KOPT-K1 (cell line): ENCODE results near the gene KNOP1.
"Not testable (repeated sequence)": the region's sequence is repeated elsewhere in the genome, so short reads cannot be mapped to it uniquely, and the experiment has no call there.

Experiments
- H3K27ac ChIP-seq: fragments of 200-600 bp; sonication (generic); 2 replicates; pipeline ENCODE4 v1.5.1; 2016; ENCODE audit warnings: antibody characterized with exemption, mild to moderate bottlenecking, low read depth, low read length; ENCODE audit not compliant: poor library complexity, severe bottlenecking
- H3K36me3 ChIP-seq: fragments of 200-600 bp; sonication (generic); 2 replicates; pipeline ENCODE4 v1.5.1; 2017; ENCODE audit warnings: antibody characterized with exemption, mild to moderate bottlenecking, low read length, moderate library complexity; ENCODE audit not compliant: insufficient read depth
- H3K9me3 ChIP-seq: fragments of 200-600 bp; sonication (generic); 2 replicates; pipeline ENCODE4 v1.5.1; 2017; ENCODE audit warnings: antibody characterized with exemption, low read length, mild to moderate bottlenecking; ENCODE audit not compliant: insufficient read depth, poor library complexity, severe bottlenecking

The KNOP1 gene

DNA sequence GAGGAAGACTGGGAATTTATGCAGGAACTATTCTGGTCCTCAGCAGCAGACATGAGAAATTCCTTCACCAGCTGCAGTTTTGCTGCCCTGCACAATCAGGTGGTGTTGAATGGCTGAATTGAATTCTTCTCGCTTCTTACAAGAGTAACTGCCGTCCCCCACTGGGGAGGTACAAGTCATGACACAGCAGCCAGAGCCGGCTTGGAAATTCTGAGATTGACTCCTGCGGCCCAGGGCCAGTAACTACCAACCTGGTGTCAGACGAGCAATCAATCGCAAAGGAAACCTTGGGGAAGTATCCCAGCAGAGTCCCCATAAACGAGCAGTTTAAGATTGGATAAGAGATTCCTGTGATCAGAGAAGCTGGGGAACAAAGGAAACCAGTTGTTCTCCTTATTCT lies 30.7 kb downstream of the KNOP1 start:
- H3K36me3 ChIP-seq, result peaks cover 84% of the 10 kb centered on the region
- no peaks in the 10 kb centered on the region for H3K9me3 ChIP-seq
- H3K27ac ChIP-seq, result no peak overlapping the region

GRCh38 chr16:19685176-19685575 lies 32.9 kb downstream of the KNOP1 start:
- Histone ChIP-seq H3K9me3 (no peaks in the 10 kb centered on the region), H3K36me3 (peaks cover 79% of the 10 kb centered on the region), H3K27ac (no peak overlapping the region)

GRCh38 chr16:19683453-19684236 lies 34.4 kb downstream of the KNOP1 start:
- H3K27ac ChIP-seq, result no peak overlapping the region
- H3K9me3 ChIP-seq, result no peaks in the 10 kb centered on the region
- H3K36me3 ChIP-seq, result peaks cover 77% of the 10 kb centered on the region

- Histone ChIP-seq H3K27ac (no peak overlapping the region), H3K9me3 (no peaks in the 10 kb centered on the region), H3K36me3 (peaks cover 60% of the 10 kb centered on the region)
Measured at GRCh38 chr16:19681637-19682036, 36.4 kb downstream of the KNOP1 start.

DNA sequence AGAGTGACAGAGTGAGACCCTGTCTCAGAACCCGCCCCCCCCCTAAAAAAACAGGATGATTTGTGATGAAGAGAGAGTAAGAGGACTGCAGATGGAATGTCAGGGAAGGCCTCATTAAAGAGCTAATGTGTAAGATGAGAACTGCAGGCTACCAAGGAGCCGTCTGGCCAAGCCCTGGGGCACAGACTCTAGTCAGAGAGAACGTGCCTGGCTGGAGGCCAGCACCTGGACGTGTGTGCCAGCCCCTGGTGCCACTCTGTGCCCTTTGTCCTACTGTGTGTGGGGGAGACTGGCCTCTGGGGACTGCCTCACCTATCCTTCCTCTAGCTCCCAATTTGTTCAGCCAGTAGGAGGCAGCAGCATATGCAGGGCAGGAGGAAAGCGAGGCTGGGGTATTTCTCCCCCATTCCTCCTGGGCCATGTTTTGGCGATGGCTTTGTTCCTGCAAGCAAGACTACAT lies 37.1 kb downstream of the KNOP1 start:
- no peak overlapping the region for H3K27ac ChIP-seq
- no peaks in the 10 kb centered on the region for H3K9me3 ChIP-seq
- H3K36me3 ChIP-seq, result peaks cover 58% of the 10 kb centered on the region

DNA sequence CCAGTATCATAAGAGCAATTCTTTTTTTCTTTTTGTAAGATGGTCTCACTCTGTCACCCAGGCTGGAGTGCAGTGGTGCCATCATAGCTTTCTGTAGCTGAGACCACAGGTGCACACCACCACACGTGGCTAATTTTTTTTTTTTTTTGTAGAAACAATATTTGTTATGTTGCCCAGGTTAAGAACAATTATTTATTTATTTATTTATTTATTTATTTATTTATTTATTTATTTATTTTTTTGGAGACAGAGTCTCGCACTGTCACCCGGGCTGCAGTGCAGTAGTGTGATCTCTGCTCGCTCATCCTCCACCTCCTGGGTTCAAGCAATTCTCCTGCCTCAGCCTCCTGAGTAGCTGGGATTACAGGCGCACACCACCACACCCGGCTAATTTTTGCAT lies 38.7 kb downstream of the KNOP1 start:
- H3K27ac ChIP-seq, H3K9me3 ChIP-seq: not testable (repeated sequence)
- peaks cover 51% of the 10 kb centered on the region for H3K36me3 ChIP-seq

DNA sequence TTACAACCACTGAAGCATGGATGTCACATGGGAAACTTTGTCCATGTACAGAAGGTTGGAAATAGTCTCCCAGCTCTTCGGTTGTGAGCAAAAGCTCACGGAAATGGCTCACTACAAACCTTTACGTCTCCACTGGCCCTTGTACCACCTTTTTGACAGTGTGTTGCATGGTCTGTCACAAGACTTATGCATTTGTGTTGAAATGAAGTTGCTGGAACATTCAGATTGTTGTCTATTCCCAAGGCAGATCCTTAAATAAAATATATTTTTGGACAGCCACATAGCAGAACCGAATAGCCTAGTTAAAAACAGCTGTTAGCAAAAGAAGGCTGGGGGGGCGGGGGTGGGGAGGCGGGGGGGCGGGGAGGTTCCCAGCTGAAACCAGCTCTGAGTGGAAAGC lies 39.2 kb downstream of the KNOP1 start:
- H3K27ac ChIP-seq, result no peak overlapping the region
- no peaks in the 10 kb centered on the region for H3K9me3 ChIP-seq
- peaks cover 46% of the 10 kb centered on the region for H3K36me3 ChIP-seq

DNA sequence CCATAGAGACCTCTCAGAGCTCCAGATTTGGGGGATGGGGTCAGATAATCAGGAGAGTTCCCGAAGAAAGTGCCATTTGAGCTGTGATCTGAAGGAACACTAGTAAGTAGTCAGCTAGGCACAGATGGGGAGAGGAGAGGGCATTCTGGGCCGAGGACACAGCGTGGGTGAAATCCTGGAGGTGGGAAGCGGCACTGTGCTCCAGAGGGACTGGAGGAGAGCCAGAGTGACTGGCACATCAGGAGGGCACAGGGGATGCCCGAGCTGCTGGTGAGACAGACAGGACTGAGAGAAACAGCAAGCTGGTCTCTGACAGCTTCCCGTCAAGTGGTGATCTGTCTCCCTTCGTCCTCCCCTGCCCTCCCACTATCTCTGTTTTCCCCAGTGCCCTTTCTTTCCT lies 40.6 kb downstream of the KNOP1 start:
- Histone ChIP-seq H3K36me3 (peaks cover 32% of the 10 kb centered on the region; the same call in 1 of the 2 replicates), H3K27ac (no peak overlapping the region), H3K9me3 (no peaks in the 10 kb centered on the region)

- no peaks in the 10 kb centered on the region for H3K9me3 ChIP-seq
- H3K36me3 ChIP-seq, result peaks cover 31% of the 10 kb centered on the region
- H3K27ac ChIP-seq, result no peak overlapping the region
Measured at GRCh38 chr16:19674485-19674884, 43.5 kb downstream of the KNOP1 start.

GRCh38 chr16:19672378-19672777 lies 45.6 kb downstream of the KNOP1 start:
- Histone ChIP-seq H3K9me3 (no peaks in the 10 kb centered on the region), H3K27ac (no peak overlapping the region), H3K36me3 (peaks cover 44% of the 10 kb centered on the region)

DNA sequence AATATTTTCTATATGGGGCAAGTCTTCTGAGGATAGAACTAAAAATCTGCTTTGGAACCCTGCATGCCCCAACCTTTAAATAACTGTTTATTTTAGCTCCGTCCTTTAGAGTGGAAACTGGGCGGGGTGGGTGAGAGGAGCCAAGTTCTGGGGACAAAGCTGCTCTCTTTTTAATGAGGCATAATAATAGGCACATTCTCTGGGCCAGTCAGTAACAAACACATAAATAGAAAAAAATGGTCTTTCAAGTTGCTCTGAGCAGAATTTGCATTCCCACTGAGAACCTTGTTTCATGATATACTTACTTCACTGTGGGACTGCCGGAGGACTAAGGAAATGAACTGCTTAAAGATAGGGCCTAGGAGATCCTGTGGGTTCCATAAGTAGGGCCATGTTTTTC lies 51.5 kb downstream of the KNOP1 start:
- Histone ChIP-seq H3K27ac (no peak overlapping the region), H3K36me3 (peaks cover 39% of the 10 kb centered on the region), H3K9me3 (peaks cover 6% of the 10 kb centered on the region)

DNA sequence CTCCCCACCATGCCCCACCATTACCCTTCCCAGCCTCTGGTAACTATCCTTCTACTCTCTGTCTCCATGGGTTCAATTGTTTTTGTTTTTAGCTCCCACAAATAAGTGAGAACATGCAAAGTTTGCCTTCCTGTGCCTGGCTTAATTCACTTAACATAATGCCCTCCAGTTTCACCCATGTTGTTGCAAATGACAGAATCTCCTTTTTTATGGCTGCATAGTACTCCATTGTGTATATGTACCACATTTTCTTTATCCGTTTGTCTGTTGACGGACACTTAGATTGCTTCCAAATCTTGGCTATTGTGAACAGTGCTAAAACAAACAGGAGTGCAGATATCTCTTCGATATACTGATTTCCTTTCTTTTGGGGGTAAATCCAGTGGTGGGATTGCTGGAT lies 52.7 kb downstream of the KNOP1 start:
- not testable (repeated sequence) for H3K9me3 ChIP-seq
- peaks cover 36% of the 10 kb centered on the region for H3K36me3 ChIP-seq

GRCh38 chr16:19664166-19664565 lies 53.9 kb downstream of the KNOP1 start:
- H3K27ac ChIP-seq, result no peak overlapping the region

More for the DNA sequence above, 52.7 kb downstream of the KNOP1 start:
- not testable (repeated sequence) for H3K27ac ChIP-seq

GRCh38 chr16:19662351-19662750 lies 55.7 kb downstream of the KNOP1 start:
- peaks cover 37% of the 10 kb centered on the region for H3K36me3 ChIP-seq
- H3K27ac ChIP-seq, result no peak overlapping the region

More at GRCh38 chr16:19664166-19664565, 53.9 kb downstream of the KNOP1 start:
- H3K9me3 ChIP-seq, result peaks cover 6% of the 10 kb centered on the region
- H3K36me3 ChIP-seq, result peaks cover 32% of the 10 kb centered on the region

DNA sequence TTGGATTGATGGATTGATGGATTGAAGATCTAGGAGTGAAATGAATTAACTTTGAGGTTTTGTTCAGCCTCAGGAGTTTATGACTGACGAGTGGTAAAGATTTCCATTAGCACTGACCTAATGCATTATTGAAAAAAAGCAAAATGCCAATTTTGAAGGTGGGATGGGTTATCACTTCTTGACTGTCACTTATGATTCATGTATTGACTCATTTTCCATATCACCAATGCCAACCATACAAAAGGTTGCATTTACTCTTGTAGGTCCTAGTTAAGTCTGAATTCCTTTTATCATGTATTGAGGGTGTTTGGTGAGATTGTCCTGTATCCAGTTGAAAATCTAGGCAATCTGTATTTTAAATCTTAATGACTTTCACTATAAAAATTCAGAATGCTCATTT lies 57.6 kb downstream of the KNOP1 start:
- H3K36me3 ChIP-seq, result peaks cover 48% of the 10 kb centered on the region
- no peak overlapping the region for H3K27ac ChIP-seq
- peaks cover 6% of the 10 kb centered on the region for H3K9me3 ChIP-seq

More at GRCh38 chr16:19662351-19662750, 55.7 kb downstream of the KNOP1 start:
- H3K9me3 ChIP-seq, result peaks cover 6% of the 10 kb centered on the region

DNA sequence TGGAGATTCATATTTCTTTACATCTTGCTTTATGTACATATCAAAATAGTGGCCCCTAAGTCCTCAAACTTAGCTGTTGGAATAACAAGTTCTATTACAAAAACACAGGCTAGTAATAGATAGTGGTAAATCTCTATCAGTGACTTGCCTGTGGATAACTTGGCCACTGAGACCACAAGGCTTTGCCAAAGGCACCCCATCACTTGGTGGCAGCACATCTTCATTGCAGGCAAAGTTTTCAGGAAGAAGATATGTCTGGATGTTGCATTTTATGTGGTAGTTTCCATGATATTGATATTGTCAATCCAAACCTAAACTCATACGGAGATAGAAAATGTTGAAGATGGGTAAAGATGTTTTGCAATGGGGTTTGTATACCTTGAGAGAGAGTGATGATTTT lies 58.5 kb downstream of the KNOP1 start:
- peaks cover 53% of the 10 kb centered on the region for H3K36me3 ChIP-seq
- H3K27ac ChIP-seq, result no peak overlapping the region
- peaks cover 6% of the 10 kb centered on the region for H3K9me3 ChIP-seq
